Measurements from ENCODE around the gene PNLIP.

DNA sequence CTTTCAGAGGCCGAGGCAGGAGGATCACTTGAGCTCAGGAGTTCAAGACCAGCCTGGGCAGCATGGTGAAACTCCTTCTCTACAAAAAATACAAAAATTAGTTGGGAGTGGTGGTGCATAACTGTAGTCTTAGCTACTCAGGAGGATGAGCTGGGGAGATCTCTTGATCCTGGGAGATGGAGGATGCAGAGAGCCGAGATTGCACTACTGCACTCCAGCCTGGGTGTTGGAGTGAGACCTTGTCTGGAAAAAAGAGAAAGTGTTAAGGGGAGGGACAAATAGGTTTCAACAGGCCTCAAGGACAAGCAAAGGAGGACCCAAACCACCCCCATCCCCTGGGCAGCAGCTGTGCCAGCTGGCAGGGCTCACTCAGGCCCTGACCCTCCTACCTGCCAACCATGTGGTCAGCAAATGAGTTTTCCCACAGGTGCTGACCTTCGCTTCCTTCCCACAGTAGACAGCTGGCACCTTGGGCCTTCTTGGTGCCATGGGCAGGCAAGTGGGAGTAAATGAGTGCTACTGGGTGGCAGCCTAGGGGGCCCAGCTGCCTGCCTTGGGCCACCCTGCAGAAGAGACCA lies 69.6 kb downstream of the PNLIP start:
- TF ChIP-seq, protein P1, sequence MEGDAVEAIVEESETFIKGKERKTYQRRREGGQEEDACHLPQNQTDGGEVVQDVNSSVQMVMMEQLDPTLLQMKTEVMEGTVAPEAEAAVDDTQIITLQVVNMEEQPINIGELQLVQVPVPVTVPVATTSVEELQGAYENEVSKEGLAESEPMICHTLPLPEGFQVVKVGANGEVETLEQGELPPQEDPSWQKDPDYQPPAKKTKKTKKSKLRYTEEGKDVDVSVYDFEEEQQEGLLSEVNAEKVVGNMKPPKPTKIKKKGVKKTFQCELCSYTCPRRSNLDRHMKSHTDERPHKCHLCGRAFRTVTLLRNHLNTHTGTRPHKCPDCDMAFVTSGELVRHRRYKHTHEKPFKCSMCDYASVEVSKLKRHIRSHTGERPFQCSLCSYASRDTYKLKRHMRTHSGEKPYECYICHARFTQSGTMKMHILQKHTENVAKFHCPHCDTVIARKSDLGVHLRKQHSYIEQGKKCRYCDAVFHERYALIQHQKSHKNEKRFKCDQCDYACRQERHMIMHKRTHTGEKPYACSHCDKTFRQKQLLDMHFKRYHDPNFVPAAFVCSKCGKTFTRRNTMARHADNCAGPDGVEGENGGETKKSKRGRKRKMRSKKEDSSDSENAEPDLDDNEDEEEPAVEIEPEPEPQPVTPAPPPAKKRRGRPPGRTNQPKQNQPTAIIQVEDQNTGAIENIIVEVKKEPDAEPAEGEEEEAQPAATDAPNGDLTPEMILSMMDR (IDR thresholded peaks at IDR 0.05), result no peak
- TF ChIP-seq ZFX (IDR thresholded peaks at IDR 0.05; ENCODE audit: borderline replicate concordance), result no peak

Data from 22Rv1 (cell line).